Effector memory CD4-positive, alpha-beta T cell (primary cell): ENCODE measurements around the gene ABCA2.
A peak's percentile ranks its signal among the peaks of the same experiment; 100 is the strongest.
"Not testable (repeated sequence)": the region's sequence is repeated elsewhere in the genome, so short reads cannot be mapped to it uniquely, and the experiment has no call there.

Experiments used
- DNase-seq, 3 donors: peaks; one replicate each; pipeline ENCODE4 v3.0.0-alpha.2; 2020
- H3K27ac ChIP-seq: 2 replicates; pipeline ENCODE4 v1.7.0; 2013; ENCODE audit warnings: mild to moderate bottlenecking, low read length, moderate library complexity; ENCODE audit not compliant: insufficient read depth, poor library complexity, severe bottlenecking
- H3K27me3 ChIP-seq: replicated peaks from 2 replicates; pipeline ENCODE4 v1.7.0; 2013; ENCODE audit warnings: mild to moderate bottlenecking, low read length; ENCODE audit not compliant: insufficient read depth, control insufficient read depth, poor library complexity, severe bottlenecking
- H3K36me3 ChIP-seq: 2 replicates; pipeline ENCODE4 v1.7.0; 2013; ENCODE audit warnings: mild to moderate bottlenecking, low read length, moderate library complexity; ENCODE audit not compliant: control insufficient read depth, insufficient read depth
- H3K4me1 ChIP-seq: 2 replicates; pipeline ENCODE4 v1.7.0; 2013; ENCODE audit warnings: low read length, mild to moderate bottlenecking; ENCODE audit not compliant: control insufficient read depth, insufficient read depth, poor library complexity, severe bottlenecking
- H3K4me3 ChIP-seq: 2 replicates; pipeline ENCODE4 v1.7.0; 2013; ENCODE audit warnings: low read length, low read depth, mild to moderate bottlenecking; ENCODE audit not compliant: insufficient read depth, poor library complexity, severe bottlenecking
- H3K9me3 ChIP-seq: 2 replicates; pipeline ENCODE4 v1.7.0; 2013; ENCODE audit warnings: mild to moderate bottlenecking, low read length, moderate library complexity; ENCODE audit not compliant: control insufficient read depth

Gene ABCA2

DNA sequence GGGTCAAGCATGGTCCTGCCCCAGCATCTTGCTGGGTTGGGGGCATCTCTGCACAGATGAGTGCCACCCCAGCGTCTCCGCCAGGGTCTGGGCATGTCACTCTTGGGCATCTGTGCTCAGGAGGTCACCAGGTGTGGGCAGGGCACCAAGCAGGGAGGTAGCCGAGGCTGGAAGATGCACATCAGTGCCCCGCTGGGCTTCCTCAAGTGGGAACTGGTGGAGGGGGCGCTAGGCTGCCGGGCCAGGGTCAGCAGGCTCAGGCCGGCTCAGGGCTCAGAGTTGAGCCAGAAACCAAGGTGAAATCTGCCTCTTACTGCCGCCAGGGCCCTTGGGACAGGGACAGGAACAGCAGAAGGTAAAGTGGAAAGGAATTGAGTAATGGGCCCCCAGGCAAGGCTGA is 7.9 kb upstream of the ABCA2 start:
- Histone ChIP-seq H3K4me1 (peaks cover 34% of the 10 kb centered on the region), H3K4me3 (no peak overlapping the region), H3K27ac (no peak overlapping the region), H3K36me3 (peaks cover 14% of the 10 kb centered on the region), H3K9me3 (no peaks in the 10 kb centered on the region), H3K27me3 (no peaks in the 10 kb centered on the region)
- DNase-seq, result no peak

- Histone ChIP-seq H3K36me3 (peaks cover 11% of the 10 kb centered on the region), H3K4me1 (peaks cover 38% of the 10 kb centered on the region), H3K4me3 (no peak overlapping the region), H3K27ac (no peak overlapping the region), H3K27me3 (no peaks in the 10 kb centered on the region), H3K9me3 (no peaks in the 10 kb centered on the region)
- DNase-seq, result no peak
Observed at GRCh38 chr9:137035507-137035834, 7.4 kb upstream of the ABCA2 start.

DNA sequence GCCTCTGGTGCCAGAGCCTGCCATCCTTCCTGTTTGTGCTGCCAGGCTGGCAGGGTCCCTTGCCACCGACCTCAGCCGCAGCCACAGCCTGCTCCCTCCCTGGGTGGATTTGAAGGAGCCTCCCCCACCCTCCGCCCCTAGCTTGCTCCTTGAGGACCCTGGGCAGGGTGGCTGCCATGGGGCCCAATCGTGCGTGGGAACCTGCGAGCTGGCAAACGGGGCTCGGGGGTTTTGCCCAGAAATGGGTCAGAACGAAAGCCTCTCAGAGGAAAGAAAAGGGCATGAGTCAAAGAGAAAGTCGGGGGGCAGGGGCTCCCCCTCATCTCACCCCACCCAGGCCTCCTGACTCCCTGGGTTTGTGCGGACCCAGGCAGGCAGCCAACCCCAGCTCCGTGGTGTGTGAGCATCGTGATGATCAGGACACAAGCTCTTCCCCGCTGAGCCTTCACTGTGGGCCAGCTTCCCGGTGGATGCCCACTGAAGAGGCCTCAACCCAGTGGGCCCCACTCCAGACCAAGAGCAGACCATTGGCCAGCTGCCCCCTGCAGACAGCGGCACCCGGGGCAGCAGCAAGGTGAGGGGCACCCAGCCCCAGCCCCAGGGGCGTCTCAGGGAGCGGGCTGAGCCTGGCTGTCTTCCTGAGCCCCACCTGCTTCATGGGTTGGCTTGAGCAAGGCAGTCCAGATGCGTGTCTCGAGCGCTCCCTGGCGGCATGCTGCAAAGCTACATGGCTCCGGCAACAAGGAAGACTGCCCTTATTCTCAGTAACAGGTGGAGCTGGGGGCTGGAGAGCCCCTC is 6.9 kb upstream of the ABCA2 start:
- Histone ChIP-seq H3K4me3 (peak overlapping the region; percentile 33), H3K4me1 (peaks cover 44% of the 10 kb centered on the region), H3K27ac (peak overlapping the region; percentile 64)

DNA sequence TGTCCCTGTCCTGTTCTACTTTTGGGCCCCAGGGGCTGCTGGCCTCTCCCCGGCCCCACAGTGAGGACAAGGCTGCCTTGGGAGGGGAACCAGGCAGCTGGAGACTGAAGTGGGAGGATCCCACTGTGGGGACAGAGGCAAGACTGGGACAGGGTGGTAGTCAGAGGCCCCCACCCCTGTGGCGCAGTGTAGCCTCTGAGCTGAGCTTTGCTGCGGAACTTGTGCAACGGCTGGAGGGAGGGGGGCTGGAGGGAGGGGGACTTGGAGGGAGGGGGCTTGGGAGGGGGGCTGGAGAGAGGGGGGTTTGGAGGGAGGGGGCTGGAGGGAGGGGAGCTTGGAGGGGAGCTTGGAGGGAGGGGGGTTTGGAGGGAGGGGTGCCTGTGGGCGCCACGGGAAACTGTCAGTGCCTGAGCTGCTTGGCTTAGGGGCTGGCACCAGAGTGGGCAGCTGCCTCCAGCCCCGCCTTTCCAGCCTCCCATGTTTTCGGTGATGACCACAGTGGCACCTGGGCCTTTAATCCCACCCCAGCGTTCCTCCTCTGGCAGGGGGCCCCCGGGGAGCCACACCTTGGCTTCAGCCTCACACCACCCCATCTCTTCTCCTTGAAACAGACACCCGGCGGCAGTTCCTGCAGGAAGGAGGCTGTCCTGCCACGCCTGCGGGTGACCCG is 6.1 kb upstream of the ABCA2 start:
- peaks cover 51% of the 10 kb centered on the region for H3K4me1 ChIP-seq
- H3K9me3 ChIP-seq, result no peaks in the 10 kb centered on the region
- DNase-seq, result no peak
- peak overlapping the region; percentile 64 for H3K27ac ChIP-seq
- peak overlapping the region; percentile 33 for H3K4me3 ChIP-seq
- H3K36me3 ChIP-seq, result peaks cover 7% of the 10 kb centered on the region
- H3K27me3 ChIP-seq, result no peaks in the 10 kb centered on the region

More for the DNA sequence above, 6.9 kb upstream of the ABCA2 start:
- H3K27me3 ChIP-seq, result no peaks in the 10 kb centered on the region
- no peaks in the 10 kb centered on the region for H3K9me3 ChIP-seq
- DNase-seq, result peak; percentile 71 to 81 (median 75)
- peaks cover 11% of the 10 kb centered on the region for H3K36me3 ChIP-seq

- H3K4me3 ChIP-seq, result not testable (repeated sequence)
Observed at GRCh38 chr9:137033481-137033880, 5.4 kb upstream of the ABCA2 start.

DNA sequence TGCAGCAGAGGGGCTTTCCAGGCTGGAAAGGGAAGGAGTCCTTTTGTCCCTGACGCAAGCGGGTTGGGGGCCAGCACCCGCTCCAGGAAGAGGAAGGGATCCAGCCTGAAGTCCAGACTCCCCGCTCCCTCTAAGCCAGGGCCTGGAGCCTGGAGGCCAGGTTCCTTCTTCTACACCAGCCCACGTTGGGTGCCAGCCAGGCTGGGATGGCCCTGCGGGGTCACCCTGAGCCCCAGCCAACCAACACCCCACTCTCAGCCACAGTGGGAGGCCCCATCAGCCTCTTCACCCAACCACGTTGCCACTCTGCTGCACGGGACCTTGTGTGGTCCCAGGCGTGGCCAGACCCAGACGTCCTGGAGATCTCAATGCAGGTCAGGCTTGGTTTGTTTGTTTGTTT is 4.8 kb upstream of the ABCA2 start:
- Histone ChIP-seq H3K27me3 (no peaks in the 10 kb centered on the region), H3K9me3 (no peaks in the 10 kb centered on the region), H3K4me3 (no peak overlapping the region), H3K27ac (peak overlapping the region; percentile 40), H3K36me3 (no peaks in the 10 kb centered on the region), H3K4me1 (peaks cover 60% of the 10 kb centered on the region)
- no peak for DNase-seq

More at GRCh38 chr9:137033481-137033880, 5.4 kb upstream of the ABCA2 start:
- H3K4me1 ChIP-seq, result peaks cover 58% of the 10 kb centered on the region
- H3K27ac ChIP-seq, result peak overlapping the region; percentile 22
- not testable (repeated sequence) for DNase-seq, H3K9me3 ChIP-seq, H3K27me3 ChIP-seq, H3K36me3 ChIP-seq

DNA sequence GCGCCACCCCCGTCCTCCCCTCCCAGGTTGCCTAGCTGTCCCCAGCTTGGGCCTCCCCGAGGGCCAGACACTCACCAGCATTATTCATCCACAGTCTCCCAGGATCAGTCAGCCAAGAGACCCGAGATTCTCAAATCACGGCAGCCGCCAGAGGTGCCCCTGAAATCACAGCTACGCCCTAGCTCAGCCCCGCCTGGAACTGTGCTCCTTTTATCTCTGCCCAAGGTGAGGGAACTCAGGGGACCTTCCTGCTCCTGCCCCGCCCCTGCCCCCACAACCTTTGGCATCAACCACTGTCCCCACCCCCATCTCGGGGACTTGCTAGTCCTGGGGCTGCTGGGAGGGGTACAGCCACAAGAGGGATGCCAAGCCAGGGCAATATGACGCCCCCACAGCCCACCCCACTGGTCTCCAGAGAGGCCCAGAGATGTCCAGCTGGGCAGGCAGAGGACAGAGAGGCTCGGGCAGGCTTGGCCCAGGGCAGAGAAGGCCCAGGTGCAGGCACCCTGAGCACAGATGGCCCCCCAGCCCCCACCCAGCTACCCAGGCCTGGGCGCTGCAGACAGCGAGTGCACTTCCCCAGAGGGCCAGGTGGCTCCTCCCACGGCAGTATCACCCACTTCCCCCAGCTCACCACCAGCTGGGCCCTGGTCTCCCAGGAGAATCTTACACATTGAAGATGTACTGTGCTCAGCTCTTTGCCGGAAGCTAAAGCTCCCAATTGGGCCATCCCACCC is 4.0 kb upstream of the ABCA2 start, which contains the start of gene FUT7:
Gene FUT7 (minus strand): TSS at position 185 of the 737 bp plus-strand sequence. CDS start 97 bp downstream, at position 88.
- DNase-seq, result peak in 1 of 3 donors; percentile 17

DNA sequence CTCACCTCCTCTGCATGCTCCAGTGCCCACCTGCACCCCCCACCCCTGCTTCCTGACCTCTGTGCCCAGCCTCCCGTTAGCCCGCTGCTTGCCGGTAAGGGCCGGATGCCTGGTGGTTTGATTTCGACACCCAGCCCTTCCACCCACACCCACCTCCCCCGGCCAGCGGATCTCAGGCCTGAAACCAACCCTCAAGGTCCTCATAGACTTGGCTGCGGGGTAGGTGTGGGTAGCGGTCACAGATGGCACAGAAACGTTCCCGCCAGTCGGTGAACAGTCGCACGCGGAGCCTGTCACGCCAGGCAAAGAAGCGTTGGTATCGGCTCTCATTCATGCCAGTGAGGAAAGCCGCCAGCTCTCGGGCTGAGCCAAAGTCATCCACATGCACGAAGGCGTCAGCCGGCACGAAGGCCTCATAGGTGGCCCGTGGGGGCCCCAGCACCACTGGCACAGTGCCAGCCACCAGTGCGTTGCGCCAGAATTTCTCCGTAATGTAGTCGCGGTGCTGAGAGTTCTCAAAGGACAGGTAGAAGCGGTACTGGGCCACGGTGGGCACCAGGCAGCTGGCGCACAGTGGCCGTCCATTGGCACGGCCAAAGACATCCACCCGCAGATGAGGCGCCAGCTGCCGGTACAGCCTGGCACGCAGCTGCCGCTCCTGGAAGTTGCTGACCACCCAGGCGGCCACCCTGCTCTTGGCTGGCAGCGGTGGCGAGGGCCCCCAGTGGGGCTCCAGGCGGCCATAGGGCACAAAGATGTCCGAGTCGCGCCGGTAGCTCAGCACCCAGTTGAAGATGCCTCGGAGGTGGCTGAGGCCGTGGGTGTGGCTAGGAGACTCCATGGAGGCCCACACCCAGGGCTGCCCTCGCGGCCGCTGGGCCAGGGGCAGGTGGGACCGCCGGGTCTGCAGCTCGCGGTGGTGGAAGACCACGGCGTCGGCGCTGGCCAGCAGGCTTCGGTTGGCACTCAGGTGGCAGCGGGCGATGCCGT is 2.8 kb upstream of the ABCA2 start:
- no peak for DNase-seq
- Histone ChIP-seq H3K4me3 (peak overlapping the region; percentile 67), H3K9me3 (no peaks in the 10 kb centered on the region), H3K27me3 (no peaks in the 10 kb centered on the region), H3K36me3 (no peaks in the 10 kb centered on the region), H3K27ac (peak overlapping the region; percentile 61), H3K4me1 (peaks cover 70% of the 10 kb centered on the region)

More for the DNA sequence above, 4.0 kb upstream of the ABCA2 start, which contains the start of gene FUT7:
- H3K9me3 ChIP-seq, result no peaks in the 10 kb centered on the region
- H3K4me3 ChIP-seq, result peak within 1 kb of the TSS; percentile 67
- no peaks in the 10 kb centered on the region for H3K36me3 ChIP-seq
- peaks cover 65% of the 10 kb centered on the region for H3K4me1 ChIP-seq
- H3K27me3 ChIP-seq, result no peaks in the 10 kb centered on the region
- peak within 1 kb of the TSS; percentile 61 for H3K27ac ChIP-seq

DNA sequence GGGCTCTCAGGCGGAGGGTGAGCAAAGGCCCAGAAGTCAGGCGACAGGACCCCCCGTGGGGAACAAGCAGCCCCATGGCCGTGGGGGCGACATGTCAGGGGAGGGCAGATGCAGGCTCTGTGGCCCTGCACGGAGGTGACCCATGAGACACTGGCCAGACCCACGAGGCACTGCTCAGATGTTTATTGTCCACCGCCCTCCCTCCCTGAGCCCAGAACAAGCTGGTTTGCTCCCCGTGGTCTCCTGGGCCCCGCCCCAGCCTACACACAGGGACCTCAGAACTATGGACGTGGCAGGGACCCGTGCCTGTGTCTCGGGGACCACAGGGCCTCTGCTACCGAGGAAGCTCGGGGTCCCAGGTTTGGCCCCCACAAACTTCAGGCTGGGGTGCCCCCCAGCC is 2.0 kb upstream of the ABCA2 start:
- Histone ChIP-seq H3K9me3 (no peaks in the 10 kb centered on the region), H3K4me1 (peaks cover 70% of the 10 kb centered on the region), H3K27ac (peak overlapping the region; percentile 61), H3K4me3 (peak overlapping the region; percentile 67), H3K27me3 (no peaks in the 10 kb centered on the region), H3K36me3 (no peaks in the 10 kb centered on the region)
- DNase-seq, result no peak
